Activated CD8-positive, alpha-beta memory T cell treated with anti-CD3 and anti-CD28 coated beads, Interleukin-2, amount 50 U/mL, for 4 hours (primary cell): ENCODE measurements around the gene IGFL2.
"Not testable (repeated sequence)": the region's sequence is repeated elsewhere in the genome, so short reads cannot be mapped to it uniquely, and the experiment has no call there.

Experiments used
- DNase-seq: peaks from one replicate; pipeline ENCODE4 v3.0.0-alpha.2; 2020

Gene IGFL2

DNA sequence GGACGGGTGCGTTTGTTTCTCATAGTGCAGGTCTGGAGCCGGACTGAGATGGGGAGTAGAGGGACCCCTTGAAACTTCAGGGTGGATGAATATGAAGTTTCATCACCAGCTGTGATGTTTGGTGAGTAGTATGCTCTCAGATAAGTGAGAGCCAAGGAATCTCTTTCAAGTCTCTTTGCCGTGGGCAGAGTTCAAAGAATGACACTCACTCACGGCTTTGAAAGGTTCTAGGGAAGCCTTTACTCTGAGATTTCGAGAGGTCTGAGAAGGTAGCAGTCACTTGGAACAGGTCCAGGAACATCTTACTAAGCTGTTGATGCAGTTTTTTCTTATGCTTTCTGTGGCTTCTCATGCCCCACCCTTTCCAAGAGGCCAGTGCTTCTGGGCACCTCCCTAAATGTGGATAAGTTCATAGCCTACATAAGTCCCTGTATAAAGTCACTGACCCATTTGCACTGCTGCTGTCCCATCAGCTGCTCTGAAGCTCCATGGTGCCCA, at the start of gene IGFL2:
TSS of gene IGFL2 (plus strand) at position 448 of the 498 bp plus-strand sequence. CDS start at position 489, 41 bp downstream.
- no peak for DNase-seq

GRCh38 chr19:46100344-46100743, 47.7 kb upstream of the IGFL2 start:
- no peak for DNase-seq

- no peak for DNase-seq
Measured at GRCh38 chr19:46101293-46101692, 46.7 kb upstream of the IGFL2 start.

DNA sequence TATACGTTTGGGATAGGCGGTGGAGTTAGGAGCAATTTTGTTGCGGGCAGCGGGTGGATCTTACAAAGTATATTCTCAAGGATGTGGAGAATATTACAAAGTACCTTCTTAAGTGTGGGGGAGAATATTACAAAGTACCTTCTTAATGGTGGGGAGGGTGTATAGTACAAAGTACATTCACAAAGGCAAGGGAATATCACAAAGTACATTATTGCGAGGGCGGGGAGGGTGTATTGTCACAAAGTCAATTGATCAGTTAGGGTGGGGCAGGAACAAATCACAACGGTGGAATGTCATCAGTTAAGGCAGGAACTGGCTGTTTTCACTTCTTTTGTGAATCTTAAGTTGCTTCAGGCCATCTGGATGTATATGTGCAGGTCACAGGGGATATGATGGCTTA, 45.7 kb upstream of the IGFL2 start:
- DNase-seq = not testable (repeated sequence)

DNA sequence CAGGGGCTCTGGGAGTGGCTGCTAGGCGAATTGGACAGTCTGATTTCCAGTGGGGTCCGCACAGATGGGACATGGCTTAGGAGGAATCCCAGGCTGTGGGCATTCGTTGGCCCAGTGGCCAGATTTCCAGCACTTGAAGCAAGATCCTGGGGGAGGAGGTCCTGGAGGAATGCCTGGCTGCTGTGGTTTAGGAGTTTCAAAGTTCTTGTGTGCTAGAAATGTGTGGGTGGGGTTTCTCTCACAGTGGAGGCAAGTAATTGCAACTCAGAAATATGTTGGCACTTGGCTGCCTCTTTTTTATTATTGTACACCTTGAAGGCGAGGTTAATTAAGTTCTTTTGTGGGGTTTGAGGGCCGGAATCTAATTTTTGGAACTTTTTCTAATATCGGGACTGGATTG, 40.7 kb upstream of the IGFL2 start:
- DNase-seq = no peak

DNA sequence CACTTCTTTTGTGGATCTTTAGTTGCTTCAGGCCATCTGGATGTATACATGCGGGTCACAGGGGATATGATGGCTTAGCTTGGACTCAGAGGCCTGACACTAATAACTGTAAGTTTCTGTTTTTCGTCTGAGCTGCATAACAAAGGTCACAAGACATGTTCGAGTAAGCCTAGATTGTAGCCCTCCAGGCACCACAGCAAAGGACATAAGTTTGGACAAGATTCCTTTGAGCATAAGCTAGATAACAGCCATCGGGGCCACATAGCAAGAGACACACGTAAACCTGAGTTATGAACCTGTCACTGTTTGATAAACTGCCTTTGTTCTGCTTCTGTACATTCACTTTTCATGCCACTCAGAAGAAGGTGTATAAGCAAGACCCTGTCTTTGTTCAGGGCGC, 38.2 kb upstream of the IGFL2 start:
- DNase-seq = no peak

DNA sequence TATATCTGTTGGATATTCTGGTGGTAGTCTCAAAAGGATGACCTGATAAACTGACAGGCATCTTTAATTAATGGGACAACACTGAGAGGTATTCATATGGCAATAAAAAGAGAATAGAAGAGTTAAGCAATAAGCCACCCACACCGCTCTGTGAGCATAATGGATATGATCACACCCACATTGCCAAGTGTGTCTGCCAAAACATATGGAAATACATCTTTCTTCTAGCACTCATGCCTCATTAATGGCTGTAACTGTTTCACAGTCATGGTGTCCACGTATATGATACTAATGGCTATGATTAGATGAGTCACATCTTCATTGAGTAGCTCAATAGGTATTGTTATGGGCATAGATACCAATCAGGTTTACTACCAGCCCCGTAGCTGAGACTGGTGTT, 36.7 kb upstream of the IGFL2 start:
- no peak for DNase-seq

DNA sequence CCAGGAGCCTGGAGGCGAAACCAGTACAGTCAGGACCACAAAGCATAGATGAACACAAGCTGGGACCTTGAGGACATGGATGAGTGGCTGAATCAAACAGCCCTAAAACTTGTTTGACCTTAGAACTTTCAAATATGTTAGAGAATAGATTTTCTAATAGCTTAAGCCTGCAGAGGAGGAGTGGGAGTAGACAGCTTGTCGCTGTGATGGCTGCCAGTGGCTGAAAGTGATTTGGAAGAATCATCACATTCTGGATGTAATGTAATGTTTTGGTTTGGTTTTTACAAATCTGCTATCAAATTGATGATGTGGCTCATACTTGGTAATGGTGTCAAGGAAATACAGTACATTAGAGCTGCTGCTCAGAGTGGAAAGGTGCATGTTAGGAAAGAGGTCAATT, 35.5 kb upstream of the IGFL2 start:
- DNase-seq = no peak

- no peak for DNase-seq
Measured at GRCh38 chr19:46113726-46114125, 34.3 kb upstream of the IGFL2 start.

DNA sequence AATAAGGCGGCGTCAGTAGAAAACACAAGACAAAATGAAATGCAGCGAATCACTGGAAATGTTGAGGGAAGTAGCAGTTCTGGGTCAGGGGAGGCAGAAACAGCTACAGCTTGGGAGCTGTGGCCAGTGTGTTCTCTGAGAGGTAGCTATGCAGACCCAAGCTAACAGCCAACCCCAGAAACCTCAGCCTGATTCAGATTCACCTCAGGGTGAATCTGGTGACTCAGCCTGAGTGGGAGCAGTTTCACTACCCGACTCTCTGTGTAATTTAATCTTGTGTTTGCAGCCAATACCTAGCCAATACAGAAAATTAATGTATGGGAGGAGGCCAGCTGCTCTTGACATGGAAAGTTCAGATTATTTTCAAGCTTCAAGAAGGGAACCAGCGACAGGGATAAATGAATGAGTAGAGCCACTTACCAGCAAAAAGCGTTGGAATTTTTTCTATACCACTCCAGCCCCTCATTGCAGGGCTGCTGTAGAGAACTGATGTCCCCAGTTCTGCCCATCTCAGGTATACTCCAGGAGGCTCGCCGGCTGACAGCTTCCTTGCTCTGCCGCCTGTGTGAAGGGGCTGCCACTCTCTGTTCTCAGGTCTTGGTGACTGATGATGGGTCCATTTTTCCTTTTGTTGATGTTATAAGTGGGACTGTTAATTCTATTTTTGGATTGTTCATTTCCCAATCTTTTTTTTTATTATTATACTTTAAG, 32.5 kb upstream of the IGFL2 start:
- no peak for DNase-seq

- DNase-seq = no peak
Measured at GRCh38 chr19:46116121-46116520, 31.9 kb upstream of the IGFL2 start.

- DNase-seq = no peak
Measured at GRCh38 chr19:46118136-46118535, 29.9 kb upstream of the IGFL2 start.

DNA sequence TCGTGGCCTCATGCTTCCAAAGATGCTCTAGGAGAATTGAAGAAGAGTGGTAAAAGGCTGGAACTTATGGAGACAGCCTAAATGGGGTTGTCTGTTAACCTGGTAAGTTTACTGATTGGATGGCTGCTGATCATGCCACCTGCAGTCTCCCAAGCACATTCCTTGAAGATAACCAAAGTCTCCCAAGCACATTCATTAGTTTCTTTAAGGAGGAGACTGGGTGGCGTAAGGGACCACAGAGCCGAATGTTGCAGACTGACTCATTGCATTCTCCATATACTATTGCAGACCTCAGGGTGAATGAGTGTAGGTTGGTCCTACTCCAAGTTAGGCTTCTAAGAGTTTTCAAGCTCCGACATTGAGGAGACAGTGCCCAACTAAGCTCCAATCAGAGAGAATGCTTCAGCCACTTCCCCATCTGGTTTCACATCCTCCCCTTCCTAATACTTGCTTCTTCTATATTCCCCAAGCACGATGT, 23.4 kb upstream of the IGFL2 start, which contains the start of gene IGFL3:
TSS of gene IGFL3 (minus strand) at position 51 of the 478 bp plus-strand sequence. CDS start at position 12, 39 bp downstream.
- no peak for DNase-seq

DNA sequence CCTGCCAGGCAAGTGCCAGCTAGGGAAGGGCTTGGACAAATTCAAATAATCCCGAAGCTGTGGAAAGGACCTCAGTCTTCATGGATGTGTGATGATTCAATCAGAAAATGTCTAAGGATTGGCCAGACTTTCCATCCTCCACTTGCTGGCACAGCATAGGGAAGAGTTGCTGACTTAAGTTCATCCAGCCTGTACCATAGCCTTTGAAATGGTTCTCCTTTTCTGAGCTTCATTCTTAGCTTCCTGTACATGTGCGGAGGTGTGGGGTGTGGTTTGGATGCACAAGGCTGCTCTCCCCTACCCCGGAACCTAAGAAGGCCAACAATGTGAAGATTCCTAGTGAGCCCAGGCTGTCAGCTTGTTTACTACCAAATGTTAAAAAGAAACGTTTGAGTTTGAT, 22.6 kb upstream of the IGFL2 start:
- DNase-seq = no peak

- no peak for DNase-seq
Measured at GRCh38 chr19:46126086-46126580, 21.9 kb upstream of the IGFL2 start.

DNA sequence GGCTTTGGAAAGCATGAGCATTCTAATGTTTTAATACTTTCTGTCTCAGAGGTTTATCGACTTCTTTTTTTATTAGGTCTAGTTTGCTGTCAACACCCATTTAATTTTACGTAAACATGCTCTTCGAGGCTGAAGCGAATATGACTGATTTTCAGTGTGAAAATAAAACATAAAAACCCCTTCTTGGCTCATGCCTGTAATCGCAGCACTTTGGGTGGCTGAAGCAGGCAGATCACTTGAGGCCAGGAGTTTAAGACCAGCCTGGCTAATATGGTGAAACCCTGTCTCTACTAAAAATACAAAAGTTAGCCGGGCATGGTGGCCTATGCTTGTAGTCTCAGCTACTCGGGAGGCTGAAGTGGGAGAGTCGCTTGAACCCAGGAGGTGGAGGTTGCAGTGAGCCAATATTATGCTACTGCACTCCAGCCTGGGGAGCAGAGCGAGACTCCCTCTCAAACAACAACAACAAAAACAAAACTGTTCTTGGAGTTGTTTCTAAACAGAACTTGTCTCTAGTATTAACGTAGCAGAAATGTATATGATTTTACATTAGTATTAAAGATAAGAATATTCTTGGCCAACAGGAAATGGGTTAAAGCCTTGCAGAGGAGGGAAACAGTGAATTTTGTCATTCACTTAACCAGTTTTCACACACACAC, 16.4 kb upstream of the IGFL2 start:
- DNase-seq = no peak

- DNase-seq = no peak
Measured at GRCh38 chr19:46132508-46133100, 15.4 kb upstream of the IGFL2 start.

DNA sequence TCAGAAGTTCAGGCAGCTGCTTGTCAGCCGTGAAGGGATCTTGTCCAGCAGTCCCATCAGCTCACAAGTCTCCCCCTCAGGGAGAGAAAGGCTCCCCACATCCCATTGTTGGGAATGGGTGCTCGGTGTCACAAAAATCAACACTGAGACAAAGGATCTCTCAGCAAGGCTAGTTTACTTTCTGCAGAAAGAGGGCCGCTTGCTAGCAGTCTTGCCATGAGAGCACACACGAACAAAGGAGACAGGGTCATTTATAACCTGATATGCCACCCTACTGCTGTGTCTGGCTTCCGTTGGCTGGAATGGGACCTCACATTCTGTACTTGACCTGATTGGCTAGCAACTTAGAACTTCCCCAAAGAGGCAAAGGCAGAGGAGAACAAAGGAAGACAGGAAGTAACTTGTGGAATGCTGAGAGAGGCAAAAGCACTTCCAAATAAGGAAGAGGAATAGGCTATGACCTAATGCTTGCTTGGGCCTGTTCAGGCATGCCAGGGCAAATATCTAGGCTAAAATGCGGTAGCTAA, 14.9 kb upstream of the IGFL2 start:
- no peak for DNase-seq

- no peak for DNase-seq
Measured at GRCh38 chr19:46133777-46134241, 14.2 kb upstream of the IGFL2 start.

GRCh38 chr19:46134527-46134926, 13.5 kb upstream of the IGFL2 start:
- no peak for DNase-seq

DNA sequence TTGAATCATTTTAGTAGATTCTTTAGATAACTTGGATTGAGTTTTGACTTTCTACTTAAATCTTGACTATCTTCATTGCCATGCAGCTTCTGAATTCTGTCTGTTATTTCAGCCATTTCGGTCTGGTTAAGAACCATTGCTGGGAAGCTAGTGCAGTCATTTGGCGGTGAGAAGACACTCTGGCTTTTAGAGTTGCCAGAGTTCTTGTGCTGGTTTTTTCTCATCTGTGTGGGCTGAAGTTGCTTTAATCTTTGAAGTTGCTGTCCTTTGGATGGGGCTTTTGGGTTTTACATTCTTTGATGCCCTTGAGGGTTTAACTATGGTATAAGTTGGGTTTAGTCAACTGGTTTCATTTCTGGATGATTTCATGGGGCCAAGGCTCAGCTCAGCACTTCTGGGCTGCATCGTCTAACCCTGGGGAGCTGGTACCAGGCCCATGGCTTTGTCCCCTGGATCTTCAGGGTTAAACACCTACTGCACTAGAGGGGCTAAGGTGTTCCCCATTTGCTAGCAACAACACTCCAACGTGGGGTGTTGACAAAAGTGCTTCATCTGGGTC, 10.0 kb upstream of the IGFL2 start:
- DNase-seq = no peak

DNA sequence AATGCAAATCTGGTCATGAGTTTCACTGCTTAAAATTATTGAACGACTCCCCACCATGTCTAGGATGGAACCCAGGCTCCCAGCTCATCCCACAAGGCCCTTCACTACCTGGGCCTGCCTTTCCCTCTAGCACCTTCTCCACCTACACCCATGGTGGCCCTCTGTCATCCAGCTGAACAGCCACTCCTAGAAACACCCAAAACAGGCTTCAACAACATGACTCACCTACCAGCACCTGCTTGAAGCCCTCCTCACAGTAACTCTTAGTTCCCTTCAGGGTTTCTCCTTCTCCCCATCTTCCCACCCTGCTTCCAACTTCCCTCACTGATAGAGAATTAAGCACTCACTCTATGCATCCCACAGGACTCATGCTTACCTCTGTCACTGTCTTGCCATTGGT, 6.6 kb upstream of the IGFL2 start:
- DNase-seq = no peak

GRCh38 chr19:46142294-46142693, 5.7 kb upstream of the IGFL2 start:
- DNase-seq = no peak
